H1 (cell line): ENCODE measurements around the gene CRKL. TPM values are rescaled to one million over a fixed set of nuclear protein-coding genes. Genes with fewer than 3 reads are reported as not detected.

Experiments
- CTCF ChIA-PET: fragments of 300-600 bp; sonication (Branson Sonifier 250); formaldehyde crosslinking; loops from one replicate; lab custom pipeline; 2021; ENCODE audit not compliant: partially characterized antibody; lab: Charles Lee
- POLR2A ChIA-PET: fragments of 300-600 bp; sonication (Branson Sonifier 250); formaldehyde crosslinking; loops from one replicate; lab custom pipeline; 2021; ENCODE audit warnings: inconsistent platforms; ENCODE audit not compliant: partially characterized antibody; lab: Charles Lee
- DNase-seq, 2 experiments: peaks; one replicate each; pipeline versions ENCODE4 v3.0.0 to v3.0.0-alpha.2; 2010 to 2022; ENCODE audit warnings: low spot score in 2 of 2, low read depth in 1 of 2, mixed read lengths in 1 of 2
- FAIRE-seq: peaks from 2 replicates; lab custom pipeline; 2011; peaks lifted over from hg19 to GRCh38; lab: Jason Lieb, UNC
- H2AFZ ChIP-seq: 2 replicates; pipeline ENCODE4 v1.8.1; 2012; ENCODE audit warnings: low read length, inconsistent platforms
- H2AK5ac ChIP-seq: 2 replicates; pipeline ENCODE4 v1.6.1; 2013; ENCODE audit warnings: low read depth, low read length
- H2BK120ac ChIP-seq: replicated peaks from 2 replicates; pipeline ENCODE3; 2013; ENCODE audit warnings: low read depth, low read length, inconsistent platforms
- H2BK12ac ChIP-seq: 2 replicates; pipeline ENCODE4 v1.6.1; 2013; ENCODE audit warnings: low read depth, low read length
- H2BK15ac ChIP-seq: 2 replicates; pipeline ENCODE4 v1.6.1; 2013; ENCODE audit warnings: low read length
- H2BK20ac ChIP-seq: 2 replicates; pipeline ENCODE4 v1.6.1; 2013; ENCODE audit warnings: low read length
- H2BK5ac ChIP-seq: 2 replicates; pipeline ENCODE4 v1.6.1; 2013; ENCODE audit warnings: low read depth, low read length
- H3K14ac ChIP-seq: 2 replicates; pipeline ENCODE4 v1.6.1; 2013; ENCODE audit warnings: inconsistent platforms; ENCODE audit not compliant: insufficient read length
- H3K18ac ChIP-seq: 2 replicates; pipeline ENCODE4 v1.6.1; 2013; ENCODE audit warnings: low read length; ENCODE audit errors: extremely low read depth
- H3K23ac ChIP-seq: 2 replicates; pipeline ENCODE4 v1.6.1; 2013; ENCODE audit warnings: inconsistent platforms; ENCODE audit not compliant: insufficient read length
- H3K23me2 ChIP-seq: 2 replicates; pipeline ENCODE4 v1.6.1; 2013; ENCODE audit warnings: low read depth, low read length
- H3K27ac ChIP-seq: 2 replicates; pipeline ENCODE4 v1.6.1; 2011; ENCODE audit warnings: low read depth, low read length, inconsistent platforms
- H3K27me3 ChIP-seq, 4 experiments: replicated peaks in 1 of 4; 1 replicate in 1 of 4; 2 replicates in 3 of 4; pipeline versions ENCODE4 v1.6.1 to v1.8.1; 2011 to 2013; ENCODE audit warnings: low read length in 3 of 4, mild to moderate bottlenecking in 3 of 4, inconsistent platforms in 2 of 4, mixed read lengths in 2 of 4, moderate library complexity in 1 of 4; ENCODE audit not compliant: control insufficient read depth in 3 of 4, insufficient read depth in 3 of 4; ENCODE audit errors: extremely low read depth in 1 of 4
- H3K36me3 ChIP-seq, 4 experiments: 2 replicates each; pipeline versions ENCODE4 v1.6.1 to v1.8.1; 2011 to 2013; ENCODE audit warnings: mild to moderate bottlenecking in 4 of 4, low read length in 3 of 4, moderate library complexity in 2 of 4, control low read depth in 1 of 4, inconsistent platforms in 1 of 4; ENCODE audit not compliant: insufficient read depth in 4 of 4, control insufficient read depth in 2 of 4
- H3K4ac ChIP-seq: replicated peaks from 2 replicates; pipeline ENCODE3; 2013; ENCODE audit warnings: low read length, low read depth, mixed read lengths, inconsistent platforms; ENCODE audit not compliant: insufficient read length
- H3K4me1 ChIP-seq, 4 experiments: replicated peaks in 1 of 4; 1 replicate in 1 of 4; 2 replicates in 3 of 4; pipeline versions ENCODE4 v1.6.1 to v1.8.1; 2011 to 2013; ENCODE audit warnings: low read length in 3 of 4, inconsistent platforms in 2 of 4, mixed read lengths in 1 of 4; ENCODE audit not compliant: insufficient read depth in 4 of 4, control insufficient read depth in 3 of 4
- H3K4me2 ChIP-seq, 2 experiments: 2 replicates each; pipeline versions ENCODE4 v1.6.1 to v1.8.1; 2011 to 2013; ENCODE audit warnings: low read depth in 2 of 2, low read length in 2 of 2, control low read depth in 1 of 2, inconsistent platforms in 1 of 2, mild to moderate bottlenecking in 1 of 2; ENCODE audit not compliant: insufficient read depth in 1 of 2
- H3K4me3 ChIP-seq, 4 experiments: fragments of 200-600, 300-600 bp in 1 of 4; sonication (generic), shearing (Covaris generic), sonication (Bioruptor Twin) in 1 of 4; 2 replicates each; pipeline versions ENCODE4 v1.5.1 to v1.8.1; 2011 to 2016; ENCODE audit warnings: low read length in 4 of 4, low read depth in 3 of 4, control low read depth in 2 of 4, inconsistent platforms in 2 of 4, mild to moderate bottlenecking in 2 of 4, mixed read lengths in 1 of 4, moderate library complexity in 1 of 4; ENCODE audit not compliant: insufficient read depth in 2 of 4; ENCODE audit errors: extremely low read depth in 1 of 4
- H3K56ac ChIP-seq: replicated peaks from 2 replicates; pipeline ENCODE3; 2013; ENCODE audit warnings: low read depth, mild to moderate bottlenecking, mixed read lengths, low read length, inconsistent platforms; ENCODE audit not compliant: insufficient read length
- H3K79me1 ChIP-seq: 2 replicates; pipeline ENCODE4 v1.6.1; 2013; ENCODE audit warnings: low read depth, low read length, control low read depth
- H3K79me2 ChIP-seq, 2 experiments: 2 replicates each; pipeline versions ENCODE4 v1.6.1 to v1.8.1; 2012 to 2013; ENCODE audit warnings: low read length in 2 of 2, mild to moderate bottlenecking in 2 of 2, inconsistent platforms in 1 of 2; ENCODE audit not compliant: insufficient read depth in 2 of 2, control insufficient read depth in 1 of 2
- H3K9ac ChIP-seq, 4 experiments: replicated peaks in 1 of 4; 1 replicate in 1 of 4; 2 replicates in 3 of 4; pipeline versions ENCODE4 v1.6.1 to v1.8.1; 2011 to 2013; ENCODE audit warnings: low read depth in 3 of 4, low read length in 3 of 4, control low read depth in 2 of 4, mild to moderate bottlenecking in 2 of 4, moderate library complexity in 2 of 4, inconsistent platforms in 1 of 4; ENCODE audit errors: extremely low read depth in 1 of 4
- H3K9me3 ChIP-seq, 2 experiments: 2 replicates each; pipeline versions ENCODE4 v1.6.1 to v1.8.1; 2012 to 2013; ENCODE audit warnings: mild to moderate bottlenecking in 2 of 2, moderate library complexity in 2 of 2, control low read depth in 1 of 2, inconsistent platforms in 1 of 2, low read depth in 1 of 2, low read length in 1 of 2, mixed read lengths in 1 of 2; ENCODE audit not compliant: insufficient read depth in 2 of 2
- H4K20me1 ChIP-seq, 2 experiments: replicated peaks in 1 of 2; 2 replicates each; pipeline versions ENCODE3 to v1.8.1; 2011 to 2013; ENCODE audit warnings: inconsistent platforms in 2 of 2, low read length in 2 of 2, mild to moderate bottlenecking in 1 of 2; ENCODE audit not compliant: insufficient read depth in 2 of 2, control insufficient read depth in 1 of 2
- H4K5ac ChIP-seq: 2 replicates; pipeline ENCODE4 v1.6.1; 2013; ENCODE audit warnings: low read length, low read depth, mixed read lengths, inconsistent platforms; ENCODE audit not compliant: insufficient read length
- H4K8ac ChIP-seq: 2 replicates; pipeline ENCODE4 v1.8.0; 2013; ENCODE audit warnings: mild to moderate bottlenecking, moderate library complexity, low read length, inconsistent platforms; ENCODE audit not compliant: insufficient read depth; ENCODE audit errors: extremely low read depth
- H4K91ac ChIP-seq: replicated peaks from 2 replicates; pipeline ENCODE3; 2013; ENCODE audit warnings: low read length, mixed read lengths, inconsistent platforms; ENCODE audit not compliant: insufficient read length
- EZH2 ChIP-seq: fragments of 200-600 bp; sonication (generic); IDR thresholded peaks from 2 replicates; pipeline ENCODE4 v1.7.1; 2012; ENCODE audit warnings: low read depth, mild to moderate bottlenecking, moderate library complexity, low read length, inconsistent platforms; ENCODE audit not compliant: severe bottlenecking
- GTF2F1 ChIP-seq: IDR thresholded peaks from 2 replicates; pipeline ENCODE4 v1.6.1; 2012; ENCODE audit warnings: low read depth, low read length, improper control_type of control experiment, borderline replicate concordance
- JUN ChIP-seq: IDR thresholded peaks from 2 replicates; pipeline ENCODE4 v1.6.1; 2011; ENCODE audit warnings: low read depth, mild to moderate bottlenecking, improper control_type of control experiment, low read length
- JUND ChIP-seq: IDR thresholded peaks from 2 replicates; pipeline ENCODE4 v1.6.1; 2011; ENCODE audit warnings: mild to moderate bottlenecking, improper control_type of control experiment, low read length
- KDM1A ChIP-seq: fragments of 200-600, 300-600 bp; sonication (generic); IDR thresholded peaks from 2 replicates; pipeline ENCODE4 v1.7.1; 2016; ENCODE audit warnings: mild to moderate bottlenecking, low read length, borderline replicate concordance
- RAD21 ChIP-seq, 2 experiments: IDR thresholded peaks in 1 of 2; conservative IDR thresholded peaks in 1 of 2; 2 replicates each; pipeline ENCODE4 v1.6.1; 2011; ENCODE audit warnings: low read depth in 2 of 2, low read length in 2 of 2, improper control_type of control experiment in 1 of 2, inconsistent platforms in 1 of 2, mild to moderate bottlenecking in 1 of 2, moderate library complexity in 1 of 2
- SP4 ChIP-seq: IDR thresholded peaks from 2 replicates; pipeline ENCODE4 v1.6.1; 2012; ENCODE audit warnings: low read length, inconsistent platforms
- USF2 ChIP-seq: IDR thresholded peaks from 2 replicates; pipeline ENCODE4 v1.6.1; 2011; ENCODE audit warnings: low read length, improper control_type of control experiment
- WGBS, 2 experiments: shearing (Covaris generic) in 1 of 2; methylation state at CpG; one replicate each; pipeline versions ENCODE4 v1.1.6 to v1.1.7; 2013 to 2015; ENCODE audit warnings: low lambda C conversion rate in 2 of 2, mixed read lengths in 2 of 2, inconsistent platforms in 1 of 2, low coverage in 1 of 2, missing lambda C conversion rate in 1 of 2; ENCODE audit not compliant: insufficient replicate concordance in 2 of 2, insufficient coverage in 1 of 2, insufficient read length in 1 of 2; ENCODE audit errors: extremely low coverage in 1 of 2, missing lambda C conversion rate in 1 of 2; 5-methylcytosine and 5-hydroxymethylcytosine counted together
- polyA plus RNA-seq, 7 experiments: library from polyadenylated mRNA; depleted of rRNA in 3 of 7; stranded (reverse) in 5 of 7; unstranded in 2 of 7; fragments of >200 nt in 5 of 7; fragments of 200-250 nt in 2 of 7; gene quantifications; 1 replicate in 5 of 7; 2 replicates in 1 of 7; 4 replicates in 1 of 7; pipeline versions ENCODE4 v1.2.1 to v1.2.3, GENCODE V29; 2011 to 2013; ENCODE audit warnings: missing spikeins in 2 of 7, mixed read lengths in 2 of 7
- total RNA-seq: library from RNA; stranded (reverse); fragmentation: NEBNext Ultra II Directional; extraction: Animal tissue kit (Norgen Biotek cat#: 25700); gene quantifications from 2 replicates; pipeline ENCODE4 v1.2.1, GENCODE V29; 2021

CRKL gene
- total and polyA plus RNA-seq, 2 of the 8 experiments (the other 6 are each of a cell fraction or from before 2014, with no cell fraction given) = 34.5 to 94.5 TPM

GRCh38 chr22:20956258-20957101 lies 39.3 kb downstream of the CRKL start:
- H2AFZ ChIP-seq = no peak overlapping the region
- no peak overlapping the region for H3K23ac ChIP-seq
- peaks cover 0 to 9% of the 10 kb centered on the region in 2 experiments; a peak in 1 of 4 replicates for H3K79me2 ChIP-seq
- POLR2A ChIA-PET = interaction anchor here (0.8 to 2.2 kb wide), 8 partner anchors 12 to 214 kb away, joined by 3 to 7 read pairs (median 4); partner anchors contain the start of gene LZTR1
- H3K56ac ChIP-seq = peak overlapping the region; percentile 6
- peak overlapping the region; percentile 68 to 79 (median 74); a peak in 7 of 8 replicates for H3K4me3 ChIP-seq
- H3K4ac ChIP-seq = no peak overlapping the region
- H2BK5ac ChIP-seq = no peak overlapping the region
- H2BK20ac ChIP-seq = no peak overlapping the region
- peaks cover 0 to 7% (median 3%) of the 10 kb centered on the region in 4 experiments; a peak in 4 of 7 replicates for H3K27me3 ChIP-seq
- peak overlapping the region; percentile 78 for H3K18ac ChIP-seq
- CTCF ChIA-PET = interaction anchor here (0.7 to 13.5 kb wide), 13 partner anchors 15 to 156 kb away, joined by 3 to 115 read pairs (median 5); partner anchors contain the start of genes AIFM3 and LZTR1
- no peak overlapping the region for H3K27ac ChIP-seq
- no peak overlapping the region for H2BK120ac ChIP-seq
- H3K4me2 ChIP-seq = peak overlapping the region; percentile 88 to 95
- H2BK15ac ChIP-seq = 0 out of 2 replicates have a peak overlapping the region, but pooled peaks have one; percentile 16
- no peak overlapping the region for H3K14ac ChIP-seq
- 48% methylated on average over 24 of the region's 27 CpGs; no CpG with 5 or more reads in 1 of the 2 experiments for WGBS, 2 experiments
- peak in 1 of 2 experiments; percentile 67 for DNase-seq
- no peak overlapping the region for H2AK5ac ChIP-seq
- no peak overlapping the region for H3K9ac ChIP-seq
- H3K36me3 ChIP-seq = peaks cover 3 to 15% (median 9%) of the 10 kb centered on the region in 4 experiments; a peak in 7 of 8 replicates
- peak overlapping the region; percentile 62 for H4K8ac ChIP-seq
- peaks cover 12% of the 10 kb centered on the region for H3K79me1 ChIP-seq
- H3K23me2 ChIP-seq = peaks cover 12% of the 10 kb centered on the region
- no peaks in the 10 kb centered on the region for H3K9me3 ChIP-seq
- FAIRE-seq = no peak
- no peak overlapping the region for H4K5ac ChIP-seq
- peaks cover 0 to 6% (median 4%) of the 10 kb centered on the region in 4 experiments; a peak in 6 of 7 replicates for H3K4me1 ChIP-seq
- H2BK12ac ChIP-seq = peak overlapping the region; percentile 68; the same call in 1 of the 2 replicates
- peaks cover 5 to 21% of the 10 kb centered on the region in 2 experiments for H4K20me1 ChIP-seq
- no peak overlapping the region for H4K91ac ChIP-seq
- no peak for TF ChIP-seq EZH2
- 0 out of 2 replicates have a peak, but pooled peaks have one; percentile 29 for TF ChIP-seq JUN
- TF ChIP-seq RAD21 (IDR thresholded peaks at IDR 0.05 in 1 of 2, conservative IDR thresholded peaks at IDR 0.05 in 1 of 2; ENCODE audit: low read depth in 2 of 2, low read length in 2 of 2) = peak in 1 of 2 experiments; percentile 21; a peak in 1 of 4 replicates
- no peak for TF ChIP-seq GTF2F1
- TF ChIP-seq KDM1A = peak; percentile 72; the same call in 1 of the 2 replicates
- TF ChIP-seq JUND = peak; percentile 57; the same call in 1 of the 2 replicates
- TF ChIP-seq SP4 = 0 out of 2 replicates have a peak, but pooled peaks have one; percentile 34
- TF ChIP-seq USF2 = no peak
